ENCODE measurements around the gene E2F2. TPM values are rescaled to one million over a fixed set of nuclear protein-coding genes. Genes with fewer than 3 reads are reported as not detected.

E2F2 gene
- total and polyA plus RNA-seq, 2 of the 13 experiments (the other 11 are each of a cell fraction or from before 2014, with no cell fraction given), result 0.65 to 6.6 TPM

DNA sequence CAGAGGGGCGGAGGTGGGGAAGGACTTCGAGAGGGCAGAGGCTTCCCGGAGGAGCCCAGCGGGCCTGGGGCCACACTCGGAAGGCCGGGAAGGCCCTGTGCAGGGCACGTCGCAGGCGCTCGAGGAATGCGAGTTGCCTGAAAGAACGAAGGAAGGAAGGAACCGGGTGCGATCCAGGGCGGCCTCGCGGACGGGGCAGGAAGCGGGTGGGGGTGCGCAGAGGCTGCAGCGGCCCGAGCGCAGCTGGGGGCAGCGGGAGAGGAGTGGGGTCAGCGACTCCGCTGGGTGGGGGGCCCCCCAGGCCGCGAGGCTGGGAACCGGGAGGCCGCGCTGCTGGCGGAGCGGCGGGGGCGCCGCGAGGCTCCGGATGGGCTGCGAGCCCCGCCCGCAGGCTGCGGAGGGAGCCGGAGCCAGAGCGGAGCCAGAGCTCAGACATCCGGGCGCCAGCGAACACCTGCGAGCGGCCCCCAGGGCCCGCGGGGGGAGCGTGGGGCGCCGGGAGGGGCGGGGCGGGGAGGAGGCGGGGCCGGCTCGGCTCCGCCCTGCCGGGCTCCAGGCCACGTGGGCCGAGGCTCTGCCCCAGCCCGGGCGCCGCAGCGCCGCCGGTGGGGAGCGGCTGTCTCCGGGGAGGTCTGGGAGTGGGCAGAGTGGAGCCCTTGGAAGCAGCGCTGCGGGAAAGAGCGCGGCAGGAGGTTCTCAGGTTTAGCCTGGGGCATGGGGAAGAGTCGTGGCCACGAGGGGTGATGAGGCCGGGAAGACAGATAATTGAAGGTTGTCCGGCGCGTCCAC lies 23.6 kb upstream of the E2F2 start (continued):
- TF ChIP-seq, protein P1, sequence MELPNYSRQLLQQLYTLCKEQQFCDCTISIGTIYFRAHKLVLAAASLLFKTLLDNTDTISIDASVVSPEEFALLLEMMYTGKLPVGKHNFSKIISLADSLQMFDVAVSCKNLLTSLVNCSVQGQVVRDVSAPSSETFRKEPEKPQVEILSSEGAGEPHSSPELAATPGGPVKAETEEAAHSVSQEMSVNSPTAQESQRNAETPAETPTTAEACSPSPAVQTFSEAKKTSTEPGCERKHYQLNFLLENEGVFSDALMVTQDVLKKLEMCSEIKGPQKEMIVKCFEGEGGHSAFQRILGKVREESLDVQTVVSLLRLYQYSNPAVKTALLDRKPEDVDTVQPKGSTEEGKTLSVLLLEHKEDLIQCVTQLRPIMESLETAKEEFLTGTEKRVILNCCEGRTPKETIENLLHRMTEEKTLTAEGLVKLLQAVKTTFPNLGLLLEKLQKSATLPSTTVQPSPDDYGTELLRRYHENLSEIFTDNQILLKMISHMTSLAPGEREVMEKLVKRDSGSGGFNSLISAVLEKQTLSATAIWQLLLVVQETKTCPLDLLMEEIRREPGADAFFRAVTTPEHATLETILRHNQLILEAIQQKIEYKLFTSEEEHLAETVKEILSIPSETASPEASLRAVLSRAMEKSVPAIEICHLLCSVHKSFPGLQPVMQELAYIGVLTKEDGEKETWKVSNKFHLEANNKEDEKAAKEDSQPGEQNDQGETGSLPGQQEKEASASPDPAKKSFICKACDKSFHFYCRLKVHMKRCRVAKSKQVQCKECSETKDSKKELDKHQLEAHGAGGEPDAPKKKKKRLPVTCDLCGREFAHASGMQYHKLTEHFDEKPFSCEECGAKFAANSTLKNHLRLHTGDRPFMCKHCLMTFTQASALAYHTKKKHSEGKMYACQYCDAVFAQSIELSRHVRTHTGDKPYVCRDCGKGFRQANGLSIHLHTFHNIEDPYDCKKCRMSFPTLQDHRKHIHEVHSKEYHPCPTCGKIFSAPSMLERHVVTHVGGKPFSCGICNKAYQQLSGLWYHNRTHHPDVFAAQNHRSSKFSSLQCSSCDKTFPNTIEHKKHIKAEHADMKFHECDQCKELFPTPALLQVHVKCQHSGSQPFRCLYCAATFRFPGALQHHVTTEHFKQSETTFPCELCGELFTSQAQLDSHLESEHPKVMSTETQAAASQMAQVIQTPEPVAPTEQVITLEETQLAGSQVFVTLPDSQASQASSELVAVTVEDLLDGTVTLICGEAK (IDR thresholded peaks at IDR 0.05), result no peak
- TF ChIP-seq, protein P1 (CRISPR knock-in tag; IDR thresholded peaks at IDR 0.05), result peak; percentile 27; the same call in 1 of the 2 replicates
- TF ChIP-seq ZFP41 (CRISPR knock-in tag; IDR thresholded peaks at IDR 0.05; ENCODE audit: borderline replicate concordance) (no peak), SYNCRIP (IDR thresholded peaks at IDR 0.05; ENCODE audit: insufficient read depth, low read depth, low read length) (no peak), CCAR2 (optimal IDR thresholded peaks at IDR 0.05; ENCODE audit: low read depth, low read length) (no peak), ZSCAN5A (CRISPR knock-in tag; IDR thresholded peaks at IDR 0.05; ENCODE audit: borderline replicate concordance) (no peak), REXO4 (CRISPR knock-in tag; IDR thresholded peaks at IDR 0.05; ENCODE audit: borderline replicate concordance) (no peak), HBP1 (CRISPR knock-in tag; IDR thresholded peaks at IDR 0.05; ENCODE audit: low read depth) (peak; percentile 30; the same call in 1 of the 2 replicates), ZNF207 (IDR thresholded peaks at IDR 0.05; ENCODE audit: borderline replicate concordance) (no peak), ZNF552 (CRISPR knock-in tag; IDR thresholded peaks at IDR 0.05; ENCODE audit: borderline replicate concordance) (no peak), DPF2 (CRISPR knock-in tag; IDR thresholded peaks at IDR 0.05; ENCODE audit: borderline replicate concordance, low read depth) (peak; percentile 43), YEATS4 (CRISPR knock-in tag; IDR thresholded peaks at IDR 0.05; ENCODE audit: borderline replicate concordance) (no peak; the same call in 1 of the 2 replicates), ZNF292 (CRISPR knock-in tag; IDR thresholded peaks at IDR 0.05; ENCODE audit: borderline replicate concordance, low read depth) (peak; percentile 28; the same call in 1 of the 2 replicates)
- TF ChIP-seq, protein P2, sequence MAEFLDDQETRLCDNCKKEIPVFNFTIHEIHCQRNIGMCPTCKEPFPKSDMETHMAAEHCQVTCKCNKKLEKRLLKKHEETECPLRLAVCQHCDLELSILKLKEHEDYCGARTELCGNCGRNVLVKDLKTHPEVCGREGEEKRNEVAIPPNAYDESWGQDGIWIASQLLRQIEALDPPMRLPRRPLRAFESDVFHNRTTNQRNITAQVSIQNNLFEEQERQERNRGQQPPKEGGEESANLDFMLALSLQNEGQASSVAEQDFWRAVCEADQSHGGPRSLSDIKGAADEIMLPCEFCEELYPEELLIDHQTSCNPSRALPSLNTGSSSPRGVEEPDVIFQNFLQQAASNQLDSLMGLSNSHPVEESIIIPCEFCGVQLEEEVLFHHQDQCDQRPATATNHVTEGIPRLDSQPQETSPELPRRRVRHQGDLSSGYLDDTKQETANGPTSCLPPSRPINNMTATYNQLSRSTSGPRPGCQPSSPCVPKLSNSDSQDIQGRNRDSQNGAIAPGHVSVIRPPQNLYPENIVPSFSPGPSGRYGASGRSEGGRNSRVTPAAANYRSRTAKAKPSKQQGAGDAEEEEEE (CRISPR knock-in tag; IDR thresholded peaks at IDR 0.05; ENCODE audit: borderline replicate concordance), result 0 out of 2 replicates have a peak, but pooled peaks have one; percentile 48

Data from HepG2 (cell line).